ENCODE results near the gene FGD5.
A peak's percentile ranks its signal among the peaks of the same experiment; 100 is the strongest.

Gene FGD5

GRCh38 chr3:14914779-14915117 lies 96.0 kb downstream of the FGD5 start:
- Histone ChIP-seq H3K4me1 (no peaks in the 10 kb centered on the region), H3K27me3 (ENCODE audit: low read depth) (peaks cover 8% of the 10 kb centered on the region; the same call in 1 of the 2 replicates), H3K4me3 (no peak overlapping the region), H3K9me3 (no peaks in the 10 kb centered on the region), H3K36me3 (replicated peaks) (no peaks in the 10 kb centered on the region)
- DNase-seq (ENCODE audit: low spot score in 2 of 2) = no peak
- in situ Hi-C loops (cut with MboI; ENCODE audit: low sequenced_read_pairs) = loop anchor here (25.0 kb wide), 1 partner anchor 677 kb away; no protein-coding TSS in a partner anchor

DNA sequence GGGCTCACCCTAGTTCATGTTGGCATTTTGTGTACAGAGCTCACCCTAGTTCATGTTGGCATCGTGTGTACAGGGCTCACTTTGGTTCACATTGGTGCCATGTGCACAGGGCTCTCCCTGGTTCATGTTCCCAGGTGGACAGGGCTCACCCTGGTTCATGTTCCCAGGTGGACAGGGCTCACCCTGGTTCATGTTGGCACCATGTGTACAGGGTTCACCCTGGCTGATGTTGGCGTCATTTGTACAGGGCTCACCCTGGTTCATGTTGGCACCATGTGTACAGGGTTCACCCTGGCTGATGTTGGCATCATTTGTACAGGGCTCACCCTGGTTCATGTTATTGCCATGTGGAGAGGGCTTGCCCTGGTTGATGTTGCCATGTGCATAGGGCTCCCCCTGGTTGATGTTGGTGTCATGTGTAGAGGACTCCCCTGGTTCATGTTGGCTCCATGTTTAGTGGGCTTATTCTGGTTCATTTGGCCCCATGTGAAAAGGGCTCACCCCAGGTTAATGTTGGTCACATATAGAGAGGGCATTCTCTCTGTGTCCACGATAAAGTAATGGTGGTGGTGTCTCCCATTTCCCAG lies 97.0 kb downstream of the FGD5 start:
- H3K27me3 ChIP-seq (ENCODE audit: low read depth) = peaks cover 8% of the 10 kb centered on the region; the same call in 1 of the 2 replicates
- in situ Hi-C loops (cut with MboI; ENCODE audit: low sequenced_read_pairs) = loop anchor here (25.0 kb wide), 1 partner anchor 678 kb away; no protein-coding TSS in a partner anchor
- DNase-seq (ENCODE audit: low spot score in 2 of 2) = no peak
- H3K36me3 ChIP-seq (replicated peaks) = no peaks in the 10 kb centered on the region
- no peaks in the 10 kb centered on the region for H3K9me3 ChIP-seq
- no peaks in the 10 kb centered on the region for H3K4me1 ChIP-seq
- H3K4me3 ChIP-seq = no peak overlapping the region

- Histone ChIP-seq H3K27me3 (ENCODE audit: low read depth) (peaks cover 8% of the 10 kb centered on the region; the same call in 1 of the 2 replicates), H3K9me3 (no peaks in the 10 kb centered on the region), H3K4me3 (no peak overlapping the region), H3K4me1 (no peaks in the 10 kb centered on the region), H3K36me3 (replicated peaks) (no peaks in the 10 kb centered on the region)
- in situ Hi-C loops (cut with MboI; ENCODE audit: low sequenced_read_pairs) = loop anchor here (25.0 kb wide), 1 partner anchor 681 kb away; no protein-coding TSS in a partner anchor
- no peak for DNase-seq (ENCODE audit: low spot score in 2 of 2)
Observed at GRCh38 chr3:14918356-14918860, 99.6 kb downstream of the FGD5 start.

- in situ Hi-C loops (cut with MboI; ENCODE audit: low sequenced_read_pairs) = loop anchor here (5.0 to 25.0 kb wide), 3 partner anchors 248 to 683 kb away; no protein-coding TSS in a partner anchor
- no peaks in the 10 kb centered on the region for H3K9me3 ChIP-seq
- H3K4me3 ChIP-seq = no peak overlapping the region
Observed at GRCh38 chr3:14920536-14920935, 101.8 kb downstream of the FGD5 start.

GRCh38 chr3:14921034-14921616 lies 102.4 kb downstream of the FGD5 start:
- Histone ChIP-seq H3K27me3 (ENCODE audit: low read depth) (peaks cover 10% of the 10 kb centered on the region; the same call in 1 of the 2 replicates), H3K4me3 (no peak overlapping the region), H3K4me1 (no peaks in the 10 kb centered on the region), H3K36me3 (replicated peaks) (no peaks in the 10 kb centered on the region), H3K9me3 (no peaks in the 10 kb centered on the region)
- peak; percentile 47 to 90 for DNase-seq (ENCODE audit: low spot score in 2 of 2)
- in situ Hi-C loops (cut with MboI; ENCODE audit: low sequenced_read_pairs) = loop anchor here (5.0 to 25.0 kb wide), 3 partner anchors 249 to 684 kb away; no protein-coding TSS in a partner anchor

More at GRCh38 chr3:14920536-14920935, 101.8 kb downstream of the FGD5 start:
- Histone ChIP-seq H3K27me3 (ENCODE audit: low read depth) (peaks cover 10% of the 10 kb centered on the region; the same call in 1 of the 2 replicates), H3K4me1 (no peaks in the 10 kb centered on the region), H3K36me3 (replicated peaks) (no peaks in the 10 kb centered on the region)
- DNase-seq (ENCODE audit: low spot score in 2 of 2) = no peak

- in situ Hi-C loops (cut with MboI; ENCODE audit: low sequenced_read_pairs) = loop anchor here (5.0 to 25.0 kb wide), 3 partner anchors 250 to 685 kb away; no protein-coding TSS in a partner anchor
- Histone ChIP-seq H3K36me3 (replicated peaks) (no peaks in the 10 kb centered on the region), H3K27me3 (ENCODE audit: low read depth) (0 out of 2 replicates have a peak, but pooled peaks cover 2% of the 10 kb centered on the region), H3K4me3 (no peak overlapping the region), H3K9me3 (no peaks in the 10 kb centered on the region), H3K4me1 (no peaks in the 10 kb centered on the region)
- no peak for DNase-seq (ENCODE audit: low spot score in 2 of 2)
Observed at GRCh38 chr3:14921811-14922705, 103.3 kb downstream of the FGD5 start.

DNA sequence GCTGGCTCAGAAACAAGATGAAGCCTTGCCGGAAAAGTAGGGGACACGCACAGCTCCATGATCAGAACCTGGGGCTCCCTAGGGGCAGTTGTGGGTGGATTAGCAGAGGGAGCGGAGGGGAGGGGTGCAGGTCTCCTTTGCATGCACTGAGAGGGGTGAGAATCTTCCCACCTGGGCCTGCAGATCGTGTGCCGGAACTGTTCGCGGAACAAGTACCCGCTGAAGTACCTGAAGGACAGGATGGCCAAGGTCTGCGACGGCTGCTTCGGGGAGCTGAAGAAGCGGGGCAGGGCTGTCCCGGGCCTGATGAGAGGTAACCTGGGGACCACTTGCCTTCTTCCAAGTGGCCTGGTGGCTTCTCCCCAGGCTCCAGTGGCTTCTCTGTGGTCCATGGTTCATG lies 104.1 kb downstream of the FGD5 start:
- no peak for DNase-seq (ENCODE audit: low spot score in 2 of 2)
- Histone ChIP-seq H3K27me3 (ENCODE audit: low read depth) (0 out of 2 replicates have a peak, but pooled peaks cover 2% of the 10 kb centered on the region), H3K4me1 (no peaks in the 10 kb centered on the region), H3K4me3 (no peak overlapping the region), H3K36me3 (replicated peaks) (no peaks in the 10 kb centered on the region), H3K9me3 (no peaks in the 10 kb centered on the region)
- in situ Hi-C loops (cut with MboI; ENCODE audit: low sequenced_read_pairs) = loop anchor here (5.0 to 25.0 kb wide), 3 partner anchors 251 to 686 kb away; no protein-coding TSS in a partner anchor

DNA sequence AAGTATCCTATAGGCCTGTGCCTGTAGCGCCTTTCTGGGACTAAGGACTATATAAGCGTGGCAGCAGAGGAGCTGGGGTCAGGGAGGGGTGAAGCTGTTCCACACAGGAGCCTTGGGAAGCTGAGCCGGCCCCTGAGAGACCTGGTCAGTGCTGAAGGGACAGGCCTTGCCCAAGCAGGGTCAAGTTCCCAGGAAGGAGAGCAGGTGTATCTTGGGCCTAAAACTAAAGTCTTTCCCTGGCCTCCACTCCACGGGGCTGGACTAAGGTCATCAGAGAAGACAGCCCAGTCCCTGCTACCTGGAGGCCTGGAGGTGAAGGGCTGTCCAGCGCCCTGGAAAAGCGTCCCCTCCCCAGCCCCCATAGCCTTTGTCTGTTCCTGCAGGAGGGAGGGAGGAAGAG lies 104.7 kb downstream of the FGD5 start:
- no peaks in the 10 kb centered on the region for H3K36me3 ChIP-seq (replicated peaks)
- no peaks in the 10 kb centered on the region for H3K4me1 ChIP-seq
- in situ Hi-C loops (cut with MboI; ENCODE audit: low sequenced_read_pairs) = loop anchor here (5.0 to 25.0 kb wide), 3 partner anchors 251 to 686 kb away; no protein-coding TSS in a partner anchor
- H3K4me3 ChIP-seq = no peak overlapping the region
- no peaks in the 10 kb centered on the region for H3K9me3 ChIP-seq
- 0 out of 2 replicates have a peak, but pooled peaks cover 2% of the 10 kb centered on the region for H3K27me3 ChIP-seq (ENCODE audit: low read depth)
- no peak for DNase-seq (ENCODE audit: low spot score in 2 of 2)

GRCh38 chr3:14925729-14926591 lies 107.2 kb downstream of the FGD5 start:
- Histone ChIP-seq H3K4me3 (no peak overlapping the region), H3K4me1 (no peaks in the 10 kb centered on the region), H3K27me3 (ENCODE audit: low read depth) (0 out of 2 replicates have a peak, but pooled peaks cover 2% of the 10 kb centered on the region), H3K9me3 (no peaks in the 10 kb centered on the region), H3K36me3 (replicated peaks) (no peaks in the 10 kb centered on the region)
- in situ Hi-C loops (cut with MboI; ENCODE audit: low sequenced_read_pairs) = loop anchor here (10.0 kb wide), 1 partner anchor 411 kb away; no protein-coding TSS in a partner anchor
- peak; percentile 64 to 77 for DNase-seq (ENCODE audit: low spot score in 2 of 2)

- Histone ChIP-seq H3K36me3 (replicated peaks) (no peaks in the 10 kb centered on the region), H3K4me1 (no peaks in the 10 kb centered on the region), H3K9me3 (no peaks in the 10 kb centered on the region; the same call in 1 of the 2 replicates), H3K27me3 (ENCODE audit: low read depth) (0 out of 2 replicates have a peak, but pooled peaks cover 2% of the 10 kb centered on the region), H3K4me3 (no peak overlapping the region)
- in situ Hi-C loops (cut with MboI; ENCODE audit: low sequenced_read_pairs) = loop anchor here (10.0 kb wide), 1 partner anchor 412 kb away; no protein-coding TSS in a partner anchor
- DNase-seq (ENCODE audit: low spot score in 2 of 2) = no peak
Observed at GRCh38 chr3:14926592-14926991, 107.8 kb downstream of the FGD5 start.

GRCh38 chr3:14927308-14927707 lies 108.5 kb downstream of the FGD5 start:
- Histone ChIP-seq H3K27me3 (ENCODE audit: low read depth) (0 out of 2 replicates have a peak, but pooled peaks cover 2% of the 10 kb centered on the region), H3K4me3 (no peak overlapping the region), H3K9me3 (no peaks in the 10 kb centered on the region; the same call in 1 of the 2 replicates), H3K4me1 (no peaks in the 10 kb centered on the region), H3K36me3 (replicated peaks) (no peaks in the 10 kb centered on the region)
- no peak for DNase-seq (ENCODE audit: low spot score in 2 of 2)
- in situ Hi-C loops (cut with MboI; ENCODE audit: low sequenced_read_pairs) = loop anchor here (10.0 kb wide), 1 partner anchor 413 kb away; no protein-coding TSS in a partner anchor

Data from HAP-1 (cell line).